Activated T-cell treated with anti-CD3 and anti-CD28 coated beads for 1 hour (primary cell): ENCODE data around the gene KCNQ1.
A peak's percentile ranks its signal among the peaks of the same experiment; 100 is the strongest.

ENCODE experiments used
- DNase-seq: peaks from one replicate; pipeline ENCODE4 v3.0.0-alpha.2; 2020; ENCODE audit warnings: low read depth

KCNQ1 gene

GRCh38 chr11:2411446-2412305, 33.1 kb upstream of the KCNQ1 start:
- DNase-seq, result no peak

- no peak for DNase-seq
Measured at GRCh38 chr11:2412323-2412722, 32.5 kb upstream of the KCNQ1 start.

GRCh38 chr11:2413742-2414579, 30.8 kb upstream of the KCNQ1 start:
- DNase-seq, result no peak

GRCh38 chr11:2414616-2415015, 30.2 kb upstream of the KCNQ1 start:
- no peak for DNase-seq

- no peak for DNase-seq
Measured at GRCh38 chr11:2415171-2415570, 29.6 kb upstream of the KCNQ1 start.

- DNase-seq, result no peak
Measured at GRCh38 chr11:2415601-2416380, 29.0 kb upstream of the KCNQ1 start.

- no peak for DNase-seq
Measured at GRCh38 chr11:2416765-2417164, 28.0 kb upstream of the KCNQ1 start.

- no peak for DNase-seq
Measured at GRCh38 chr11:2417856-2418692, 26.7 kb upstream of the KCNQ1 start.

- DNase-seq, result no peak
Measured at GRCh38 chr11:2418693-2419360, 26.0 kb upstream of the KCNQ1 start.

- peak; percentile 48 for DNase-seq
Measured at GRCh38 chr11:2419638-2420501, 24.9 kb upstream of the KCNQ1 start.

- peak; percentile 68 for DNase-seq
Measured at GRCh38 chr11:2420502-2421225, 24.1 kb upstream of the KCNQ1 start.

- DNase-seq, result no peak
Measured at GRCh38 chr11:2421226-2421994, 23.4 kb upstream of the KCNQ1 start.

GRCh38 chr11:2421996-2422395, 22.8 kb upstream of the KCNQ1 start:
- DNase-seq, result no peak

- no peak for DNase-seq
Measured at GRCh38 chr11:2422461-2423156, 22.2 kb upstream of the KCNQ1 start.

- DNase-seq, result no peak
Measured at GRCh38 chr11:2423157-2424025, 21.4 kb upstream of the KCNQ1 start.

GRCh38 chr11:2424811-2425495, 19.9 kb upstream of the KCNQ1 start:
- no peak for DNase-seq
